ENCODE data around the gene SMKR1.
"Not testable (repeated sequence)": the region's sequence is repeated elsewhere in the genome, so short reads cannot be mapped to it uniquely, and the experiment has no call there.

The SMKR1 gene

DNA sequence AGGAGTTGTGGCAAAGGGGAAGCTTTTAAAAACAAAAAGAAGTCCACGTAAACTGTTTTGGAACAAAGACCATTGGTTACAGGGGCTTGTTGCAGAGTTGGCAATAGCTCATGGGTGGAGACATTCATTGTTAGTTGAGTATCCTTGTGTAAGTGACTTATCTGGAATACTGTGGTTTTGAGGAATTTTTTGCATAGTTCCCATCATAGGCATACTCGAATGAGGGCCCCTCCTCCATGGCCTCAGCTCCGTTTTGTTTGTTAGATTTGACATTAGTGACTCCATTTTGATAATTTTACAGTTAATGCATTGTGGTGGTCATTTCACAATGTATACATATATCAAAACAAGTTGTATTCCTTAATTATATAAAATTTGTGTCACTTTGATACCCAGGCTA lies 12.8 kb upstream of the SMKR1 start:
- no peak for DNase-seq

DNA sequence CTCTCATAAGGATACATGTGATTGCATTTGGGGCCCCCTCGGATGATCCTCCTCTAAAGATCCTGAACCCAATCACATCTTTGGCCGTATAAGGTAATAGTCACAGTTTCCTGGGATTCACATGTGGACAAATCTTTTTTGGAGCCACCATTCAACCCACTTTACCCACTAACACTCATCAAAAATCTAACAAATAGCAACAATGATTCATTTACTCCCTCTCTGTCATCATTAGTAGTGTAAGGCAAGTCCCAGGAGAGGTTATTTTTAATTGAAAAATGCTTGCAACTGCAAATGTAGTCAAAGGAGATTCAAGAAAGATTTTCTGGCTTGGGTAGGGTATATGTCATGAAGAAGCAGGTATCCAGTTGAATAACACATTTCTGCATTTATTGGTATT lies 9.9 kb upstream of the SMKR1 start:
- DNase-seq = no peak

DNA sequence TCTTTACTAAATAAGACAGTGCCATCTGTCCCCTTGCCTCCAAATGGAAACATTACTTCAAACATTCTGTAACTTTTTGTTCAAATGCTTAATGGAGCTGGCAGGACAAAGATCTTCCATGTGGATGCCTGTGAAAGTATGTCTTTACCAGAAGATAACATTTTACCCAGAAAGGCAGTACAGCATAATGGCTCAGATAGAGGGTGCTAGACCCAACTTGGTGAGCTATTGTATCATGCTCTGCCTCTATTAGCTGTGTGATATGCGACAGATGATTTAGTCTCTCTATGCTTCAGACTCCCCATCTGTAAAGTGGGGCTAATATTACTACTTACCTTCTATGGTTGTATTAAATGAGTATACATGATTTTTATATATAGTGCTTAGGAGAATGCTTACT lies 8.8 kb upstream of the SMKR1 start:
- no peak for DNase-seq

DNA sequence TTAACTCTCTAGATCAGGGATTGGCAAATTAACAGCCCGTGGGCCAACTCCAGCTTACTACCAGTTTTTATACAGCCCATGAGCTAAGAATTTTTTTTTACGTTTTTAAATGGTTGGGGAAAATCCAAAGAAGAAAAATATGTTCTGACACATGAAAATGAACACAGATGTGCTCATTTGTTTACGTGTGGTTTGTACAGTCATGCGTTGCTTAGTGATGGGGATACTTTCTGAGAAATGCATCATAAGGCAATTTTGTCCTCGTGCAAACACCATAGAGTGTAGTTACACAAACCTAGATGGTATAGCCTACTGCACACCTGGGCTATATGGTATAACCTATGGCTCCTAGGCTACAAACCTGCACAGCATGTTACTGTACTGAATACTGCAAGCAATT lies 8.3 kb upstream of the SMKR1 start:
- DNase-seq = no peak

DNA sequence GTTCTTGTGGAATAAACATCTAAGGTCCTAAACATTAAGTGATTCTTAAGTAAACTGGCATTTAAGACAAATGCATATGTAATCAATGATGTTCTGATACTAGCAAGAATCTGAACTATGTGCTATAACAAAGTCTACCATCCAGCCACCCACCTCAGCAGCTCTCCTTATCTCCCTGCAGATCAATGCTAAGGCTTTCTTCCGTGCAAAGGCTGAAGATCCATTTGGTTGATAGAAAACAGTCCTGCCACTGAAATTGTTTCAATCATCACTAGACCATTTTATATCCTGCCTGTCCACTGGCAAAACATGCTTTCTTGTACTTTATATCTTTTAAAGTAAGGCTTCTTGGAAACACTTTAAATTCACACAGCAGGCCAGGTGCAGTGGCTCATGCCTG lies 6.3 kb upstream of the SMKR1 start:
- no peak for DNase-seq

DNA sequence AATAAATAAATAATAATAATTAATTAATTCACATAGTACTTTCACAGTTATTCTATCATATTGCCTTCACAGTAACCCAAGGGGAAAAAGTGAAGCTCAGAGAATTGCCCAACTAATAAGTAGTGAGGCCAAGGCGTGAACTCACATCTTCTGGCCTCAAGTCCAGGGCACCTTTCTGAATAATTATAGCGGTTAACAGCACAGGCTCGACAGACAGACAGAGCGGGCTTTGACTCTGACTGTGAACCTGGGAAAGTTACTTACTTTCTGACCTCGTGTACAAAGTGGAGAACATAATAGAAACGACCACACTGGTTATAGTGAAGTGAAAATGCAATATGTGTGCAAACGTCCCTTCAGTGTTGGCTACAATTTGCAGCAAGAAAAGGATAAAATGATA lies 5.7 kb upstream of the SMKR1 start:
- DNase-seq = no peak

DNA sequence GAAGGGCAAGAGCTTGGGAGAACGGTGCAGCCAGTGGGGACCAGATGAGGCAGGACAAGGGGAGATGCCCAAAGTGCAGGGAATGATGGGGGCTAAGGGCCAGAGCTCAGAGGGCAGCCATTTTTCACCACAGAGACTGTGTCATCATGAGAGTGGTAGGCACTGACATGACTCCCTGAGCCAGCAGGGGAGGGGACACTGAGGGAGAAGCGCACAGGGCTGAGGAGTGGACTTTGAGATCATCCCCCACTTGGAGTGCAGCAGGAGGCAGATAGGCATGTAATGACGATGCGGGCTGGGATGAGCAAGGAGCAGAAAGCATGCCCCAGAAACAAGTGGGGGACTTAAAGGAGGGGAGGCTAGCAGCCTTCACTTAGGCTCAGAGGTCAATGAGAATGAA lies 5.2 kb upstream of the SMKR1 start:
- DNase-seq = no peak

DNA sequence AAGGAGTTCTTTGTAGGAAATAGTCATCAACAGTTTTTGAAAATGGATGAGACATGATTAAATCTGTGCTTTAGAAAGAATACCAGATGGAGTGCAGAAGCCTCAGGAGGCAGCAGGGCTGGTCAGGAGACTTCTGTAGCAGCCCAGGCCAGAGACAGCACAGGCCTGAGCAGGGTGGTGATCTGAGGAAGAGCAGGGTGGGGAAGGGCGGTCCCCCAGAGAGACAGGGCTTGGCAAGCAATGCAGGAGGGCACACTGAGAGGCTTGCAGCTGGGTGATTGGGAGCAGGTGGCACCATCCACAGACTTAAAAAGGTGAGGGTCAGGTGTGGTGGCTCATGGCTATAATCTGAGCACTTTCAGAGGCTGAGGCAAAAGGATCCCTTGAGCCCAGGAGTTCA lies 4.3 kb upstream of the SMKR1 start:
- DNase-seq = no peak

DNA sequence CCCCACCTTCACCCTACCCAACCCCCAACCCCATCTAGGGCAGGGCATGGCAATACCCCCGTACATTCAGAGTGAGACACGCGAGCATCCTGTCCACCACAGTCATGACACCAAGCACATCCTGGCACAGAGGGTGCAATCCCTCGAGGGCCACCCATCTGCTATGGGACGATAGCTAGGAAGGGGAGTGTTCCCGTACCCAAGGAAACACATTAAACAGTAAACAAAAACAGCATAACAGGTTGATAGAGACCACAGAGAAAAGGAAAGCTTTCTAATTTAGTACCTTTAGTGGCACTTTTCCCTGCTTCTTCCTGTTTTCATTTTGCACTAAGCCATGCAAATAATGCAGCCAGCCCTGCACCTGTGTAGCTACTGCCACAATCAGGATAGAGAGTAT lies 2.3 kb upstream of the SMKR1 start:
- no peak for DNase-seq

DNA sequence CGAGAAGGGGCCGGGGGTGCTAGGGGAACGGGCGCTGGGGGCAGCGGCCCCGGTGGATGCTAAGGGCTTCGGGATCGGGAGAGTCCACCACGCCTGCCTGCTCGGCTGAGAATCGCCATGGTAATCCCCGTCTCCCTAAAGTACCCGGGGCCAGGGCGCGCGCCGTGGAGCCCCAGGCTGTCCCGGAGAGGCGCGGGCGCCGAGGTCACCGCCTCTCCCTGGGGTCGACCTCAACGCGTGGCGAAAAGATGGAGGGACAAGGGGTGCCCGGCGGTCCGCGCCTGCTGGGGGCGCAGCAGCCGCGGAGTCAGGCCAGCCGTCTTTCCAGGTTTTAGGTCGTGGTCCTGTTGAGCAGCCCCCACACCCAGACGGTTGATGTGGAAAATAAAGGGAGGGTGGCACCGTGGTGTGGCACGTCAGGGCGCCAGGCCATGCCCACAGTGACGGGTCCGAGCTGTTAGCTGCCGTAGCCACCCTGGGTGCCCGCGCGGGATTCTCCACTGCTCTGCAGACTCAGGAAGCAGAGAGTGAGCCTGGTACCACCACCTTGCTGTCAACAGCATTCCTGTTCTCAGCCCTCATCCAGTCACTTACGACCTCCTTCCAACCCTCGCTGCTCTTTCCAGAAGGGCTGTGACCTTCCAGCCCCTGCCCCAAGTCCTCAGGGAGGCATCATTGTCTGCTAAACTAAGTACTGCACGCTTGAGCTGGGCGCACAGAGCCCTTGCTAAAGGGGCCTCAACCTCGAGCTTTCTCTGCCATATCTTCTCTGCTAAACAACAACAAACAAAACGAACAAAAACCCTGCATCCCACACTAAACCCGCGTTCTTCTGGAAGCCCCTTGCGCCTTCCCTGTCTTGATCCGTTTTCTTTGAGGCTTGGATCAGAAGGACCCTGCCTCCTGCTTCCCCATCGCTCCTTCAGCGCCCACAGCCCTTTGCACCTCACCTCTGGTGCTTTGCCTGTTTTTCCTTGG lies 666 bp downstream of the SMKR1 start:
- peak; percentile 30 for DNase-seq

DNA sequence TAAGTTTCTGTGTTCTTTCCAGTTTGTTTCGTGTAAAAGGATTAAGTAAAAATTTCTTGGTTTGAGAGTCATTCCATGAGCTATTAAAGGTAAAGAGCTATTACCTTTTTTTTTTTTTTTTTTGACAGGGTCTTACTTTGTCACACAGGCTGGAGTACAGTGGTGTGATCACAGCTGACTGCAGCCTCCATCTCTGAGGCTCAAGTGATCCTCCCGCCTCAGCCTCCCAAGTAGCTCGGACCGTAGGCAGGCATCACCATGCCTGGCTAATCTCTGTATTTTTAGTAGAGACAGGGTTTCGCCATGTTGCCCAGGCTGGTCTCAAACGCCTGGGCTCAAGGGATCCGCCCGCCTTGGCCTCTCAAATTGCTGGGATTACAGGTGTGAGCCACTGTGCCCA lies 1.4 kb downstream of the SMKR1 start:
- no peak for DNase-seq

DNA sequence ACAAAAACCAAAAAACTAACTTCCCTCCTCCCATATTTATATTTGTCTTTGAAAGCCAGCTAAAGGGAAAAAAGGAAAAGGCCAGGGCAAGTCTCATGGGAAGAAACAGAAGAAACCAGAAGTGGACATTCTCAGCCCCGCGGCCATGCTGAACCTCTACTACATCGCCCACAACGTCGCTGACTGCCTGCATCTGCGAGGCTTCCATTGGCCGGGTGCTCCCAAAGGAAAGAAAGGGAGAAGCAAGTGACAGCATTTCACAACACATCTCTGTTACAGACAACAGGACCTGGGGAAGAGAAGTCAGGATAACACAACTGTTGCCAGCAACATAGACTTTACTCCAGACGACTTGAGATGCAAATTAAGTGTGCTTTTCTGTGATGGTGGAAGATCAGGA lies 9.9 kb downstream of the SMKR1 start:
- no peak for DNase-seq

DNA sequence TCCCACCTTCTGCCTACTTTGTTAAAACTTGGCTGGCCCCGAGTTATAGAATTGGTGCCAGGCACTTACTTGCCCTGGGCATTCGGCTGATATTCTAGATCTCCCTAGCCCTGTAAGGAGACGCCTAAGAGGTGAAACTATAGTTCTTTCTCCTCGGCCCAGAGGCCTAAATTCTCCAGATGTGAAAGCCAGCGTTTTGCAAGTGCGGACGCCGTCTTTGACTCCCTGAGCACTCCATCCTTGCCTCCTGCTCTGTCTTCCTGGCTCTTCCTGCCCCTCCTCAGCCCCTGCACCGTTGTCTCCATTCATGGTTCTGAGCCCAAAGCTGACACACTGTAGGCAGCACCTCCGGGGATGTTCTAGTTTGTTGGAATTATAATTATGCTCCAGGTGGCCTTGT lies 11.2 kb downstream of the SMKR1 start:
- no peak for DNase-seq

DNA sequence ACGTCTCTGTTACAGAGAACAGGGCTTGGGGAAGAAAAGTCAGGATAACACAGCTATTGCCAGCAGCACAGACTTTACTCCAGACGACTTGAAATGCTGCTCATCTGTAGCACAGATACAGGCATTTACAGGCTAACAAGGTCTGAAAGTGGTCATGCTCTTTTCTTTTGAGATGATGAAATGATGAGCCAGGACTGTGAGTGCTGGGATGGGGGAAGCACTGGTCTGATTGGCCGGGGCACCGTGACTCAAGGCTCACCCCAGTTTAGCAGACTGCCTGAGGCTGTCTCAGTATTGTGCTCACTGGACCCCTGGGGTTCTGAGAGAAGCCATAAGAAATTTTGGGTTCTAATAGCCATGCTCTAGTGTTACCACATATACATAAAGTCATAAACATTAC lies 12.4 kb downstream of the SMKR1 start:
- no peak for DNase-seq

DNA sequence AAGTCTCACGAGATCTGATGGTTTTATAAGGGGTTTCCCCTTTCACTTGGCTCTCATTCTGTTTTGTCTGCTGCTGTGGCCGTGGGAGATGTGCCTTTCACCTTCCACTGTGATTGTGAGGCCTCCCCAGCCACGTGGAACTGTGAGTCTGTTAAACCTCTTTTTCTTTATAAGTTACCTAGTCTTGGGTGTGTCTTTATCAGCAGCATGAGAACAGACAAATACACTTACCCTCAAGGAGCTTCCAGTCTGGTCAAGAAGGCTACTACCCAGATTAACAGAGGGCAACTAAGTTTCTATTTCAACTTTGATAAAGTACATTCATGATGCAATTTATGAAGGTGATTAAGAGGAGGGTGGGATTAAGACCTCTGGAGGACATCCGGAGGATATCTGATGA lies 13.1 kb downstream of the SMKR1 start:
- DNase-seq = no peak

DNA sequence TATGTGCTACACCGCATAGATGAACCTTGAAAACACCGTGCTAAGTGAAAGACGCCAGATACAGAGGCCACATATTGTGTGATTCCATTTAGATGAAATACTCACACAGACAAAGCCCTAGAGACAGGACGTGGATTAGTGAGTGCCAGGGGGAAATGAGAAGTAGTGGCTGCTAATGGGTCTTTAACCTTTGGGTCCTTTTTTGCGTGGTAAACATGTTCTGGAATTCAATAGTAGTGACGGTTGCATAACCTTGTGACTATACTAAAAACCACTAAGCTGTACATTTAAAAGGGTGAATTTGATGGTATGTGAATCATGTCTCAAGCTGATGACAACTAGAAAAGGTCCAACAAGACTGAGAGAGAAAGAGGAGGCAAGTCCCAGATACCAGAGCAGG lies 15.6 kb downstream of the SMKR1 start:
- DNase-seq = no peak

DNA sequence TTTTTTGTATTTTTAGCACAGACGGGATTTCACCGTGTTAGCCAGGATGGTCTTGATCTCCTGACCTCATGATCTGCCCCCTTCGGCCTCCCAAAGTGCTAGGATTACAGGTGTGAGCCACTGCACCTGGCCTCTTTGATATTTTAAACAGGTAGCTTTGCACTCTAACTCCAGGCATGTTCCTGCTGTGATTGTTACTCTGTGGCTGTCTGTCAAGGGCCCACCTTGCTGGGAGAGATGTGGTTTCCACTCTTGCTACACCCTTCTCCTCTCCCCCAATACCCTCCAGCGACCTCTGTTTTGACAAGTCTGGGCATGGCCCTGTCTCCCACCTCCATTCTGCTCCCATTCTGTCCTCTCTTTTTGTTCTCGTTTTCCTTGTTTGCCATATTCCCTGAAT lies 17.1 kb downstream of the SMKR1 start:
- DNase-seq = no peak

DNA sequence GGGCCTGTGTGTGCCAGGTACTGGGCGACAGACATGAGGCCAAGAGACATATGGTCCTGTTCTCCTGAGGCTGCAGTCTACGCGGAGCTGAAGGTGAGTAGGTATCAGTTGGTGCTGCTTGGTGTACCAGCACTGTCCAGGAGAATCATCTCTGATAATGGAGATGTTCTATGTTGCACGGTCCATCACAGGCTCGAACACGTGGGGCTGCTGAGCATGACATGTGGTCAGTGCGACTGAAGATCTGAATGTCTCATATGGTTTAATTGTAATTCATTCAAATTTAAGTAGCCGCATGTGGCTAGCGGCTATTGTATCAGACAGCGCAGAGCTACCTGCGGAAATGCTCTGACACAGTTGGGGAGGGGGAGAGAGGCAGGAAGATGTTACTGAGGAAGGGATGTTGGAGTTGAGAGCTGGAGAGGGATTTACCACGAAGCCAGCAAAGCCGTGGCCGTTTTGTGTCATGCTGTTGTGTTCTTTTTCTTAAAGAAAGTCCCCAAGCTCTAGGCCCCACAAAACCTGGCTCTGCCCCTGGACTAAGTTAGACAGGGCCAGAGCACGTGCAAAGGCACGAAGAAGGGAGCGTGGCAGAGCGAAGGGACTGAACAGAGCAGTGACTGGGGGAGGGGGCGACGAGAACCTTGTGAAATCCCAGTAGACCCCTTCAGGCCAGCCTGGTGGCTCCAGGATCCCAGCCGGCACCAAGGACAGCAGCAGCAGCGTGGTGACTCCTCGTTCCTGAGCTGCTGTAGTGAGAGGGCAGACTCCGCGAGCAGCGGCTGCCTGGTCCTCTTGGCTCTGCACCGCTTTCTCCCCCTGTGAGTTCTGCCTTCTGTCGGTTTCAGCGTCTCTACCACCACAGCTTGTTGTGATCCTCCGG lies 20.0 kb downstream of the SMKR1 start:
- no peak for DNase-seq

DNA sequence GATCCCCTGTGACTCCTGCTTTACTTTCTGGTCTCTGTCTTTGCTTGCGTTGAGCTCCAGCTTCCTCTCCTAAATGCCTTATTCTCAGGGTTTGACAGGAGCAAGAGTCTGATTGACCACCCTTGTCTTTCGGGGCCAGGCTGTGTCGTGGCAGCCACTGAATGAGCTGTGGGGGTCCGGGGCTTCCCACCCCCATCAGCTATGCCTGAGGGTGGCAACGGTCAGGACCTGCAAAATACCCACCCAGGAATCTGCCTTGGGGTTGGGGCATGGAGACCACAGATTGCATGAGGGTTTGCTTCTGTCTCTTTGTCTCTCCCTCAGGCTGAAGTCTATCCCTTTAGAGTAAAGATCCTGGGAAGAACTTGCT lies 20.6 kb downstream of the SMKR1 start:
- DNase-seq = no peak

DNA sequence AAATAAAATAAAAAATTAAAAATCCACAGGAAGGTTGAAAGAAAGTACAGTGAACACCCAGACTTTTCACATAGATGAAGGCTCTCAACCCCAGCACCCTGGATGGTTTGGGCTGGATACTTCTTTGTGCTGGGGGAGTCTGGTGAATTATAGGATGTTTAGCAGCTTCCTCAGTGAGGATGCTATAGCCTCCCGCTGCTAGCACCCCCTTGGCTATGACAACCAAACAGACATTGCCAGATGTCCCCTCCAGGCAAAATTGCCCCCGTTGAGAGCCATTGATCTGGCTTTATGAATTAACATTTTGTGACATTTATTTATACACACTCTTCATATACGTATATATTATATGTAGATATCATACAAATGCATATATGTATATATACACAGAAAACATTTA lies 21.6 kb downstream of the SMKR1 start:
- DNase-seq = no peak

DNA sequence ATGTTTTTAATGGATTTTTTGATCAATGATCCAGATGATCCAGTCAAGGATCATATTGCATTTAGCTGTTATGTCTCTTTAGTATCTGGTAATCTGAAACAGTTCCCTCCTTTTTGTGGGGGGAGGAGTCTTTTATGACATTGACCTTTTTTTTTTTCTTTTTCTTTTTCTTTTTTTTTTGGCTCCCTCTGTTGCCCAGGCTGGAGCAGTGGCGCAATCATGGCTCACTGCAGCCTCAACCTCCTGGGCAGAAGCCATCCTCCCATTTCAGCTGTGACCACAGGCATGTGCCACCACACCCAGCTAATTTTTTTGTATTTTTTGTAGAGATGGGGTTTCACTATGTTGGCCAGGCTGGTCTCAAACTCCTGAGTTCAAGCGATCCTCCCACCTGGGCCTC lies 22.1 kb downstream of the SMKR1 start:
- DNase-seq = not testable (repeated sequence)

DNA sequence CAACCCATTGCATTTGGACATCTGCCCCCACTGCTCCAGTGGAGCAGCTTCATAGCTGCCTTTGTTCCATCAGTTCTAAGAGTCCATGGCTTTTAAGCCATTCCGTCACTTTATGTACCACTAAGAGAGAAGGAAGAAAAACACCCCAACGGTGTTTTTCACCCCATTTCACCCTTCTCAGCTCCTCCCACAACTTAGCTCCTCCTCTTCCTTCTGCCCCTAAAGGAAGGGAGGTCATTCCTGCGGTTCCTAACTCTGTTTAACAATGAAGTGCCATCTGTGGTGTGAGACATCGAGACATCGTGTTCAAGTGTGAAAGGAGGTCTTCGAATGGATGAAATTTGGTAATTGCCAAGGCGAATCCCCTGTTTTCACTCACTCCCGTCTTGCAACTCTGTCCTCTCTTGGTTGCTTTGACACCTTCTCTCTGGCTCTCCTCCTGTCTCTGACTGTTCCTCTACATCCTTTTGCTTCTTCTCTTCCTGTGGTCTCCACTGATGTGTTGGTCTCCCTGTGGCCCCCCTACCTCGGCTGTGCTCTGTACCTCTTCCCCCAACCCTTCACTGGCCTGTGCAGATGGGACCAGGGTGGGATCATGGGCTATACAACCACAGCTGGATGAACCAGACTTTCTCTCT lies 23.0 kb downstream of the SMKR1 start:
- DNase-seq = no peak

DNA sequence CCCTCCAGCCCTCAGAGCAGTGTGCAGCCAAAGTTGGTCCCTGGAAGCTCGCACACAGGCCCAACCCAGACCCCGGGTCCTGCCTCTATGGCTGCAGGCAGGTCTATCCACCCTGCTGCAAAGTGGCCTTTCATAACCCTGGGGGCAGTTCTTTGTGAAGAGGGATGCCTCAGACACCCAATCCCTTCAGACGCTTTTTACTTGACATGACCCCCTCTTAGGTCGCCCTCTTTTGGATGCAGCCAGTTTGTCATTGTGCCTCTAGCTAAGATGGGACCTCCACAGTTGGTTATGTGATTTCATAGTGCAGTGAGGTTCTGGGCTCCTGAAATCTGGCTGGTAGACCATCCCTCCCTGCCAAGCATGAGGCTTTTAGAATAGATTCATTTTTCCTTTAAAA lies 27.3 kb downstream of the SMKR1 start:
- no peak for DNase-seq
